GM18909 (cell line): ENCODE data around the gene POLD4.

Source experiments
- ATAC-seq: cut with Tn5 transposase; IDR thresholded peaks from one replicate; pipeline ENCODE4 v1.9.1; 2021; ENCODE audit warnings: mild to moderate bottlenecking; ENCODE audit not compliant: unreplicated experiment, poor library complexity

The POLD4 gene

GRCh38 chr11:67372321-67372992 is 19.1 kb upstream of the POLD4 start:
- ATAC-seq = no peak

- no peak for ATAC-seq
These were observed 18.6 kb upstream of the POLD4 start for GRCh38 chr11:67371911-67372320.

GRCh38 chr11:67371189-67371910 is 18.0 kb upstream of the POLD4 start:
- ATAC-seq = no peak

GRCh38 chr11:67370351-67371076 is 17.2 kb upstream of the POLD4 start:
- no peak for ATAC-seq

GRCh38 chr11:67369801-67370284 is 16.5 kb upstream of the POLD4 start:
- ATAC-seq = no peak

- no peak for ATAC-seq
These were observed 15.9 kb upstream of the POLD4 start for GRCh38 chr11:67369275-67369674.

GRCh38 chr11:67368621-67369020 is 15.3 kb upstream of the POLD4 start:
- ATAC-seq = no peak

- no peak for ATAC-seq
These were observed 14.4 kb upstream of the POLD4 start for GRCh38 chr11:67367761-67368227.

- ATAC-seq = no peak
These were observed 13.8 kb upstream of the POLD4 start for GRCh38 chr11:67366961-67367760.

- ATAC-seq = no peak
These were observed 13.2 kb upstream of the POLD4 start for GRCh38 chr11:67366546-67366945.

- ATAC-seq = no peak
These were observed 12.5 kb upstream of the POLD4 start for GRCh38 chr11:67365736-67366444.

GRCh38 chr11:67364783-67365722 is 11.7 kb upstream of the POLD4 start:
- no peak for ATAC-seq

GRCh38 chr11:67364169-67364568 is 10.8 kb upstream of the POLD4 start:
- ATAC-seq = no peak

GRCh38 chr11:67357831-67358670 is 4.7 kb upstream of the POLD4 start:
- no peak for ATAC-seq

- no peak for ATAC-seq
These were observed 3.7 kb upstream of the POLD4 start for GRCh38 chr11:67356864-67357561.

GRCh38 chr11:67356387-67356863 is 3.1 kb upstream of the POLD4 start:
- ATAC-seq = no peak

- ATAC-seq = no peak
These were observed 2.5 kb upstream of the POLD4 start for GRCh38 chr11:67355794-67356386.
